ENCODE results near the gene PLGRKT. TPM values are rescaled to one million over a fixed set of nuclear protein-coding genes. Genes with fewer than 3 reads are reported as not detected.

Gene PLGRKT
- polyA plus RNA-seq, 1 donor from 2014 or later, result 80.0 TPM

DNA sequence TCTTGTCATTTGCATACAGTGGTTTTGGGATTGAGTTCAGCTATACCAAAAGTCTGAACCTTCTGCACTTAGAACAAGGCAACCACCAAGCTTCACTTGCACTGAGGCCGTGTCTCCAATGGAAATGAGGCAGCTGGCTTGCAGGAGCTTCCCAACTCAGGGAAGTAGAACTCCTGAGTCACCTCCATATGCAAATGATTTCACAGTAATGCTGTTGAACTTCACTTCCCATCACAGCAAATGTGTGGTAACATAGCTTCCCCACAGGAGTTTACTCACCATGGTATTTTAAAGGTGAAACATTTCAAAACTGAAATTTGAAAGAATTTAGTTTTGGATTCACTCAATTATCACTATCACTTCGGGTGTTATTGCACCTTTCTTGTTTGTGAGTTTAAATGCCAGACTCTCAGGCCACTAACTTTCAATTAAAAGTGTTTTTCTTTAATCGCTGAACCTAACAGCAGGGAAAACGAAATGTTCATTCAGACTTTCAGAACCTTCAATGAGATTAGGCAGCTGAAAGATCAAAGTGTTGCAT lies 21.6 kb upstream of the PLGRKT start:
- Histone ChIP-seq H4K20me1 (ENCODE audit: insufficient read depth) (no peaks in the 10 kb centered on the region), H3K9me3 (ENCODE audit: low read length) (no peaks in the 10 kb centered on the region), H3K9me2 (ENCODE audit: insufficient read depth, low read length) (no peaks in the 10 kb centered on the region), H3K4me2 (ENCODE audit: low read length) (no peak overlapping the region), H3K9ac (ENCODE audit: low read length) (no peak overlapping the region), H3K27ac (ENCODE audit: low read length) (no peak overlapping the region), H3K27me3 (ENCODE audit: insufficient read depth, low read depth, low read length) (no peaks in the 10 kb centered on the region), H3K79me2 (replicated peaks; ENCODE audit: insufficient read depth, low read length) (no peaks in the 10 kb centered on the region), H3K4me3 (ENCODE audit: low read length) (no peak overlapping the region), H2AFZ (ENCODE audit: low read depth, low read length) (no peak overlapping the region), H3F3A (ENCODE audit: insufficient read depth, low read length, poor library complexity, severe bottlenecking) (no peaks in the 10 kb centered on the region), H3K36me3 (ENCODE audit: insufficient read depth, low read length) (no peaks in the 10 kb centered on the region)
- TF ChIP-seq, protein P1, sequence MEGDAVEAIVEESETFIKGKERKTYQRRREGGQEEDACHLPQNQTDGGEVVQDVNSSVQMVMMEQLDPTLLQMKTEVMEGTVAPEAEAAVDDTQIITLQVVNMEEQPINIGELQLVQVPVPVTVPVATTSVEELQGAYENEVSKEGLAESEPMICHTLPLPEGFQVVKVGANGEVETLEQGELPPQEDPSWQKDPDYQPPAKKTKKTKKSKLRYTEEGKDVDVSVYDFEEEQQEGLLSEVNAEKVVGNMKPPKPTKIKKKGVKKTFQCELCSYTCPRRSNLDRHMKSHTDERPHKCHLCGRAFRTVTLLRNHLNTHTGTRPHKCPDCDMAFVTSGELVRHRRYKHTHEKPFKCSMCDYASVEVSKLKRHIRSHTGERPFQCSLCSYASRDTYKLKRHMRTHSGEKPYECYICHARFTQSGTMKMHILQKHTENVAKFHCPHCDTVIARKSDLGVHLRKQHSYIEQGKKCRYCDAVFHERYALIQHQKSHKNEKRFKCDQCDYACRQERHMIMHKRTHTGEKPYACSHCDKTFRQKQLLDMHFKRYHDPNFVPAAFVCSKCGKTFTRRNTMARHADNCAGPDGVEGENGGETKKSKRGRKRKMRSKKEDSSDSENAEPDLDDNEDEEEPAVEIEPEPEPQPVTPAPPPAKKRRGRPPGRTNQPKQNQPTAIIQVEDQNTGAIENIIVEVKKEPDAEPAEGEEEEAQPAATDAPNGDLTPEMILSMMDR (IDR thresholded peaks at IDR 0.05; ENCODE audit: poor library complexity, severe bottlenecking), result no peak
- TF ChIP-seq POLR2AphosphoS5 (IDR thresholded peaks at IDR 0.05), result no peak
- TF ChIP-seq TAF1 (IDR thresholded peaks at IDR 0.05; ENCODE audit: low read depth), result no peak
- no peak for TF ChIP-seq RAD21 (conservative IDR thresholded peaks at IDR 0.05)
- no peak for TF ChIP-seq MXI1 (conservative IDR thresholded peaks at IDR 0.05; ENCODE audit: poor library complexity, severe bottlenecking)
- no peak for TF ChIP-seq EZH2 (IDR thresholded peaks at IDR 0.05; ENCODE audit: borderline replicate concordance, insufficient read depth, low read length, poor library complexity, severe bottlenecking)
- TF ChIP-seq EP300 (conservative IDR thresholded peaks at IDR 0.05; ENCODE audit: poor library complexity, severe bottlenecking), result no peak
- TF ChIP-seq SMC3 (conservative IDR thresholded peaks at IDR 0.05; ENCODE audit: poor library complexity), result no peak

DNA sequence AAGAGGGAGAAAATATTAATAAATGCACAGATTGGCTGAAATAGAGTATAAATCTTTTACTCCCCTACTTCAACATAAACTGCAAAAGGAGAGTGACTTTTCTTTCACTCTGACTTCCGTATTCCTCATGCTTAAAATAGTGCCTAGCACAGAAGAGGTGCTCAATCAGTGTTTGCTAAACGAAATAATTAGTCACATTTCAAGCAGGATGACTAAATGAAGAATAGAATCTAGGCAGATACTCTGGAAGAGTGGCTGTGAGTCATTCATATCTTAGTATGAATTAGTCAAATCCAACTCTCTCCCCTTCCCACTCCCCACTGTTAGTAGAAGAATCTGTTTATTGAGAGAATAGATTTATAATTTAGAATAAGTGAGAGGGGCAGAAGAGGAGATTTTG lies 17.5 kb upstream of the PLGRKT start:
- no peak overlapping the region for H3K9ac ChIP-seq (ENCODE audit: low read length)
- no peak for TF ChIP-seq SMC3 (conservative IDR thresholded peaks at IDR 0.05; ENCODE audit: poor library complexity)
- no peak for TF ChIP-seq EP300 (conservative IDR thresholded peaks at IDR 0.05; ENCODE audit: poor library complexity, severe bottlenecking)
- no peak for TF ChIP-seq MXI1 (conservative IDR thresholded peaks at IDR 0.05; ENCODE audit: poor library complexity, severe bottlenecking)
- TF ChIP-seq POLR2AphosphoS5 (IDR thresholded peaks at IDR 0.05), result no peak
- no peak for TF ChIP-seq TAF1 (IDR thresholded peaks at IDR 0.05; ENCODE audit: low read depth)
- TF ChIP-seq, protein P2, sequence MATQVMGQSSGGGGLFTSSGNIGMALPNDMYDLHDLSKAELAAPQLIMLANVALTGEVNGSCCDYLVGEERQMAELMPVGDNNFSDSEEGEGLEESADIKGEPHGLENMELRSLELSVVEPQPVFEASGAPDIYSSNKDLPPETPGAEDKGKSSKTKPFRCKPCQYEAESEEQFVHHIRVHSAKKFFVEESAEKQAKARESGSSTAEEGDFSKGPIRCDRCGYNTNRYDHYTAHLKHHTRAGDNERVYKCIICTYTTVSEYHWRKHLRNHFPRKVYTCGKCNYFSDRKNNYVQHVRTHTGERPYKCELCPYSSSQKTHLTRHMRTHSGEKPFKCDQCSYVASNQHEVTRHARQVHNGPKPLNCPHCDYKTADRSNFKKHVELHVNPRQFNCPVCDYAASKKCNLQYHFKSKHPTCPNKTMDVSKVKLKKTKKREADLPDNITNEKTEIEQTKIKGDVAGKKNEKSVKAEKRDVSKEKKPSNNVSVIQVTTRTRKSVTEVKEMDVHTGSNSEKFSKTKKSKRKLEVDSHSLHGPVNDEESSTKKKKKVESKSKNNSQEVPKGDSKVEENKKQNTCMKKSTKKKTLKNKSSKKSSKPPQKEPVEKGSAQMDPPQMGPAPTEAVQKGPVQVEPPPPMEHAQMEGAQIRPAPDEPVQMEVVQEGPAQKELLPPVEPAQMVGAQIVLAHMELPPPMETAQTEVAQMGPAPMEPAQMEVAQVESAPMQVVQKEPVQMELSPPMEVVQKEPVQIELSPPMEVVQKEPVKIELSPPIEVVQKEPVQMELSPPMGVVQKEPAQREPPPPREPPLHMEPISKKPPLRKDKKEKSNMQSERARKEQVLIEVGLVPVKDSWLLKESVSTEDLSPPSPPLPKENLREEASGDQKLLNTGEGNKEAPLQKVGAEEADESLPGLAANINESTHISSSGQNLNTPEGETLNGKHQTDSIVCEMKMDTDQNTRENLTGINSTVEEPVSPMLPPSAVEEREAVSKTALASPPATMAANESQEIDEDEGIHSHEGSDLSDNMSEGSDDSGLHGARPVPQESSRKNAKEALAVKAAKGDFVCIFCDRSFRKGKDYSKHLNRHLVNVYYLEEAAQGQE (IDR thresholded peaks at IDR 0.05; ENCODE audit: borderline replicate concordance), result no peak
- TF ChIP-seq, protein P1 (IDR thresholded peaks at IDR 0.05; ENCODE audit: poor library complexity, severe bottlenecking), result no peak
- TF ChIP-seq EZH2 (IDR thresholded peaks at IDR 0.05; ENCODE audit: borderline replicate concordance, insufficient read depth, low read length, poor library complexity, severe bottlenecking), result no peak
- no peak for TF ChIP-seq RAD21 (conservative IDR thresholded peaks at IDR 0.05)
- H3K4me3 ChIP-seq (ENCODE audit: low read length), result no peak overlapping the region
- no peaks in the 10 kb centered on the region for H3K27me3 ChIP-seq (ENCODE audit: insufficient read depth, low read depth, low read length)
- no peak overlapping the region for H3K4me2 ChIP-seq (ENCODE audit: low read length)
- no peaks in the 10 kb centered on the region for H3K9me3 ChIP-seq (ENCODE audit: low read length)
- H3K27ac ChIP-seq (ENCODE audit: low read length), result no peak overlapping the region
- H2AFZ ChIP-seq (ENCODE audit: low read depth, low read length), result no peak overlapping the region
- no peaks in the 10 kb centered on the region for H3K79me2 ChIP-seq (replicated peaks; ENCODE audit: insufficient read depth, low read length)
- no peaks in the 10 kb centered on the region for H3F3A ChIP-seq (ENCODE audit: insufficient read depth, low read length, poor library complexity, severe bottlenecking)
- no peaks in the 10 kb centered on the region for H4K20me1 ChIP-seq (ENCODE audit: insufficient read depth)
- H3K36me3 ChIP-seq (ENCODE audit: insufficient read depth, low read length), result no peaks in the 10 kb centered on the region
- no peaks in the 10 kb centered on the region for H3K9me2 ChIP-seq (ENCODE audit: insufficient read depth, low read length)
